ENCODE data around the gene SLC27A2. TPM values are rescaled to one million over a fixed set of nuclear protein-coding genes. Genes with fewer than 3 reads are reported as not detected.
"Not testable (repeated sequence)": the region's sequence is repeated elsewhere in the genome, so short reads cannot be mapped to it uniquely, and the experiment has no call there.

Gene SLC27A2
- total RNA-seq, 2 experiments from 2014 or later, result not detected

- H3K4me1 ChIP-seq (ENCODE audit: insufficient read depth, low read length, poor library complexity, severe bottlenecking), result peaks cover 23% of the 10 kb centered on the region
- no peaks in the 10 kb centered on the region for H3K9me2 ChIP-seq (ENCODE audit: insufficient read depth, low read length)
- ChIA-PET CTCF (ENCODE audit: unreplicated experiment) (interaction anchor here (1.0 kb wide), 1 partner anchor 22 kb away, joined by 3 read pairs; no protein-coding TSS in a partner anchor), POLR2A (interaction anchor here (0.6 to 0.7 kb wide), 2 partner anchors 105 to 425 kb away, joined by 4 to 9 read pairs; no protein-coding TSS in a partner anchor)
- no peak overlapping the region for H3K27ac ChIP-seq (ENCODE audit: low read depth, low read length, poor library complexity, severe bottlenecking)
- no peak overlapping the region for H2AFZ ChIP-seq (ENCODE audit: low read length)
- intact Hi-C loops (cut with micrococcal nuclease; ENCODE audit: unreplicated experiment), result no loop called here
- no peaks in the 10 kb centered on the region for H3K9me3 ChIP-seq (ENCODE audit: low read length)
- no peak overlapping the region for H3K4me3 ChIP-seq (ENCODE audit: low read depth, low read length, poor library complexity, severe bottlenecking)
- H3K36me3 ChIP-seq (ENCODE audit: insufficient read depth, low read length), result no peaks in the 10 kb centered on the region
- no TSS peak for BruUV-seq (replicated peaks)
- H3K4me2 ChIP-seq (ENCODE audit: low read length), result no peak overlapping the region
- no peaks in the 10 kb centered on the region for H4K20me1 ChIP-seq (ENCODE audit: insufficient read depth, low read length)
- no peak for DNase-seq (ENCODE audit: low spot score)
- no peaks in the 10 kb centered on the region for H3K79me2 ChIP-seq (ENCODE audit: insufficient read depth, low read depth, low read length)
- TF ChIP-seq EZH2phosphoT487 (IDR thresholded peaks at IDR 0.05; ENCODE audit: borderline replicate concordance, low read depth, low read length) (no peak), CTCF (conservative IDR thresholded peaks at IDR 0.05; ENCODE audit: low read length) (no peak)
Observed at GRCh38 chr15:50187997-50188396, 6.0 kb downstream of the SLC27A2 start.

GRCh38 chr15:50188793-50189192 lies 6.8 kb downstream of the SLC27A2 start:
- intact Hi-C loops (cut with micrococcal nuclease; ENCODE audit: unreplicated experiment); POLR2A ChIA-PET; H3K79me2 ChIP-seq (ENCODE audit: insufficient read depth, low read depth, low read length): not testable (repeated sequence)

GRCh38 chr15:50189633-50190032 lies 7.6 kb downstream of the SLC27A2 start:
- H3K79me2 ChIP-seq (ENCODE audit: insufficient read depth, low read depth, low read length), result no peaks in the 10 kb centered on the region
- no peak overlapping the region for H3K4me3 ChIP-seq (ENCODE audit: low read depth, low read length, poor library complexity, severe bottlenecking)
- POLR2A ChIA-PET, result no interaction called here
- no peaks in the 10 kb centered on the region for H4K20me1 ChIP-seq (ENCODE audit: insufficient read depth, low read length)
- H3K27ac ChIP-seq (ENCODE audit: low read depth, low read length, poor library complexity, severe bottlenecking), result peak overlapping the region; percentile 20
- peak overlapping the region; percentile 49; the same call in 1 of the 2 replicates for H3K4me2 ChIP-seq (ENCODE audit: low read length)
- H3K9me3 ChIP-seq (ENCODE audit: low read length), result no peaks in the 10 kb centered on the region
- CTCF ChIA-PET (ENCODE audit: unreplicated experiment), result no interaction called here
- no peaks in the 10 kb centered on the region for H3K9me2 ChIP-seq (ENCODE audit: insufficient read depth, low read length)
- peaks cover 36% of the 10 kb centered on the region for H3K4me1 ChIP-seq (ENCODE audit: insufficient read depth, low read length, poor library complexity, severe bottlenecking)
- intact Hi-C loops (cut with micrococcal nuclease; ENCODE audit: unreplicated experiment), result no loop called here
- H3K36me3 ChIP-seq (ENCODE audit: insufficient read depth, low read length), result no peaks in the 10 kb centered on the region
- no peak for TF ChIP-seq EZH2phosphoT487 (IDR thresholded peaks at IDR 0.05; ENCODE audit: borderline replicate concordance, low read depth, low read length)
- no peak for TF ChIP-seq CTCF (conservative IDR thresholded peaks at IDR 0.05; ENCODE audit: low read length)
- no peak overlapping the region for H2AFZ ChIP-seq (ENCODE audit: low read length)
- no TSS peak for BruUV-seq (replicated peaks)
- peak; percentile 14 for DNase-seq (ENCODE audit: low spot score)

More at GRCh38 chr15:50188793-50189192, 6.8 kb downstream of the SLC27A2 start:
- DNase-seq (ENCODE audit: low spot score); H3K9me3 ChIP-seq (ENCODE audit: low read length); H3K9me2 ChIP-seq (ENCODE audit: insufficient read depth, low read length); H2AFZ ChIP-seq (ENCODE audit: low read length); H3K27ac ChIP-seq (ENCODE audit: low read depth, low read length, poor library complexity, severe bottlenecking); BruUV-seq (replicated peaks); H3K4me2 ChIP-seq (ENCODE audit: low read length); H3K36me3 ChIP-seq (ENCODE audit: insufficient read depth, low read length); H3K4me3 ChIP-seq (ENCODE audit: low read depth, low read length, poor library complexity, severe bottlenecking); CTCF ChIA-PET (ENCODE audit: unreplicated experiment); H4K20me1 ChIP-seq (ENCODE audit: insufficient read depth, low read length): not testable (repeated sequence)
- peaks cover 31% of the 10 kb centered on the region for H3K4me1 ChIP-seq (ENCODE audit: insufficient read depth, low read length, poor library complexity, severe bottlenecking)
